Breast epithelium (tissue), 3 donors: ENCODE measurements around the gene KBTBD4.

ENCODE experiments used
- CTCF ChIP-seq, 3 donors: fragments of 450-650 bp; IDR thresholded peaks; one replicate each; pipeline ENCODE4 v1.5.1; 2016 to 2017; ENCODE audit warnings: antibody characterized with exemption in 3 of 3, mild to moderate bottlenecking in 3 of 3, moderate library complexity in 3 of 3
- POLR2A ChIP-seq: fragments of 450-650 bp; IDR thresholded peaks from one replicate; pipeline ENCODE4 v1.6.1; 2016; ENCODE audit warnings: antibody characterized with exemption, mild to moderate bottlenecking, moderate library complexity

GRCh38 chr11:47586098-47586855, 7.5 kb upstream of the KBTBD4 start, which contains the start of gene FAM180B:
- TF ChIP-seq POLR2A (no peak), CTCF (IDR thresholded peaks at IDR 0.05) (no peak)
